HepG2 (cell line): ENCODE data around the gene CAMSAP2. TPM values are rescaled to one million over a fixed set of nuclear protein-coding genes. Genes with fewer than 3 reads are reported as not detected.

Experiments
- GATAD1 ChIP-seq: IDR thresholded peaks from 2 replicates; pipeline ENCODE4 v1.6.1; 2016; ENCODE audit warnings: missing genetic modification reagents, missing compliant biosample characterization
- KAT7 ChIP-seq: IDR thresholded peaks from 2 replicates; pipeline ENCODE4 v1.6.1; 2018; ENCODE audit warnings: borderline replicate concordance, missing compliant biosample characterization
- MXD4 ChIP-seq: IDR thresholded peaks from 2 replicates; pipeline ENCODE4 v1.6.1; 2016; ENCODE audit warnings: mild to moderate bottlenecking, missing biosample characterization, missing genetic modification reagents
- NCOA1 ChIP-seq: sonication (generic); formaldehyde crosslinking; IDR thresholded peaks from 2 replicates; pipeline ENCODE4 v1.9.0; 2021; ENCODE audit warnings: missing genetic modification reagents
- NPAS2 ChIP-seq: sonication (generic); formaldehyde crosslinking; IDR thresholded peaks from 2 replicates; pipeline ENCODE4 v1.8.0; 2022; ENCODE audit warnings: mild to moderate bottlenecking, missing genetic modification reagents, borderline replicate concordance
- PHF21A ChIP-seq: sonication (generic); formaldehyde crosslinking; IDR thresholded peaks from 2 replicates; pipeline ENCODE4 v1.5.0; 2020; ENCODE audit warnings: mild to moderate bottlenecking, missing genetic modification reagents
- RFXAP ChIP-seq: sonication (generic); formaldehyde crosslinking; IDR thresholded peaks from 2 replicates; pipeline ENCODE4 v1.4.0; 2020; ENCODE audit warnings: missing genetic modification reagents, borderline replicate concordance
- SMC3 ChIP-seq: IDR thresholded peaks from 2 replicates; pipeline ENCODE4 v1.6.1; 2011; ENCODE audit warnings: low read length, improper control_type of control experiment
- SPEN ChIP-seq: sonication (generic); formaldehyde crosslinking; IDR thresholded peaks from 2 replicates; pipeline ENCODE4 v1.5.1; 2020; ENCODE audit warnings: low read depth, mild to moderate bottlenecking, missing genetic modification reagents
- ZNF17 ChIP-seq: sonication (generic); formaldehyde crosslinking; IDR thresholded peaks from 2 replicates; pipeline ENCODE4 v1.5.0; 2020; ENCODE audit warnings: mild to moderate bottlenecking, missing genetic modification reagents
- ZNF260 ChIP-seq: sonication (generic); formaldehyde crosslinking; IDR thresholded peaks from 2 replicates; pipeline ENCODE4 v1.4.0; 2020; ENCODE audit warnings: missing genetic modification reagents, low read depth, mild to moderate bottlenecking, borderline replicate concordance
- ZNF574 ChIP-seq: sonication (generic); formaldehyde crosslinking; IDR thresholded peaks from 2 replicates; pipeline ENCODE4 v1.4.0; 2020; ENCODE audit warnings: missing genetic modification reagents
- ZNF619 ChIP-seq: sonication (generic); formaldehyde crosslinking; IDR thresholded peaks from 2 replicates; pipeline ENCODE4 v1.4.0; 2020; ENCODE audit warnings: mild to moderate bottlenecking, missing genetic modification reagents
- ZNF687 ChIP-seq: sonication (generic); formaldehyde crosslinking; IDR thresholded peaks from 2 replicates; pipeline ENCODE4 v1.5.1; 2020; ENCODE audit warnings: mild to moderate bottlenecking, missing genetic modification reagents, moderate library complexity
- ZNF737 ChIP-seq: sonication (generic); formaldehyde crosslinking; IDR thresholded peaks from 2 replicates; pipeline ENCODE4 v1.5.0; 2020; ENCODE audit warnings: missing genetic modification reagents, mild to moderate bottlenecking, borderline replicate concordance
- polyA plus RNA-seq, 8 experiments: library from polyadenylated mRNA; depleted of rRNA in 3 of 8; stranded (reverse) in 7 of 8; unstranded in 1 of 8; fragments of >200 nt; fragmentation: Illumina TruSeq in 4 of 8; extraction: Trizol in 4 of 8; gene quantifications; 2 replicates each; pipeline versions ENCODE4 v1.2.1 to v1.2.3, GENCODE V29; 2011 to 2016; ENCODE audit warnings: low read depth in 4 of 8, missing spikeins in 1 of 8, mixed read lengths in 1 of 8; ENCODE audit not compliant: insufficient read depth in 1 of 8
- total RNA-seq, 5 experiments: library from RNA; depleted of rRNA; stranded (reverse); fragments of >200 nt; fragmentation: Illumina TruSeq; extraction: Trizol; gene quantifications; 2 replicates each; pipeline ENCODE4 v1.2.3, GENCODE V29; 2016; ENCODE audit warnings: low read depth in 1 of 5
- TF ChIP-seq, protein P1 (sequence below): sonication (generic); formaldehyde crosslinking; IDR thresholded peaks from 2 replicates; pipeline ENCODE4 v1.4.0; 2020; ENCODE audit warnings: missing genetic modification reagents
- TF ChIP-seq, protein P2 (sequence below): sonication (generic); formaldehyde crosslinking; IDR thresholded peaks from 2 replicates; pipeline ENCODE4 v1.5.1; 2020; ENCODE audit warnings: mild to moderate bottlenecking, missing genetic modification reagents, moderate library complexity

Gene CAMSAP2
- total and polyA plus RNA-seq, 2 of the 13 experiments (the other 11 are each of a cell fraction or from before 2014, with no cell fraction given), result 3.4 to 8.2 TPM

- TF ChIP-seq, protein P1, sequence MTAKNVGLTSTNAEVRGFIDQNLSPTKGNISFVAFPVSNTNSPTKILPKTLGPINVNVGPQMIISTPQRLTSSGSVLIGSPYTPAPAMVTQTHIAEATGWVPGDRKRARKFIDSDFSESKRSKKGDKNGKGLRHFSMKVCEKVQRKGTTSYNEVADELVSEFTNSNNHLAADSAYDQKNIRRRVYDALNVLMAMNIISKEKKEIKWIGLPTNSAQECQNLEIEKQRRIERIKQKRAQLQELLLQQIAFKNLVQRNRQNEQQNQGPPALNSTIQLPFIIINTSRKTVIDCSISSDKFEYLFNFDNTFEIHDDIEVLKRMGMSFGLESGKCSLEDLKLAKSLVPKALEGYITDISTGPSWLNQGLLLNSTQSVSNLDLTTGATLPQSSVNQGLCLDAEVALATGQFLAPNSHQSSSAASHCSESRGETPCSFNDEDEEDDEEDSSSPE (CRISPR knock-in tag), result peak; percentile 49; the same call in 1 of the 2 replicates
- no peak for TF ChIP-seq ZNF17 (CRISPR knock-in tag)
- 0 out of 2 replicates have a peak, but pooled peaks have one; percentile 4 for TF ChIP-seq SMC3
- TF ChIP-seq ZNF619 (CRISPR knock-in tag), result no peak
- TF ChIP-seq ZNF260 (CRISPR knock-in tag), result no peak
- no peak for TF ChIP-seq ZNF737
- peak; percentile 77; the same call in 1 of the 2 replicates for TF ChIP-seq KAT7 (CRISPR knock-in tag)
- no peak for TF ChIP-seq NCOA1 (CRISPR knock-in tag)
- TF ChIP-seq, protein P2, sequence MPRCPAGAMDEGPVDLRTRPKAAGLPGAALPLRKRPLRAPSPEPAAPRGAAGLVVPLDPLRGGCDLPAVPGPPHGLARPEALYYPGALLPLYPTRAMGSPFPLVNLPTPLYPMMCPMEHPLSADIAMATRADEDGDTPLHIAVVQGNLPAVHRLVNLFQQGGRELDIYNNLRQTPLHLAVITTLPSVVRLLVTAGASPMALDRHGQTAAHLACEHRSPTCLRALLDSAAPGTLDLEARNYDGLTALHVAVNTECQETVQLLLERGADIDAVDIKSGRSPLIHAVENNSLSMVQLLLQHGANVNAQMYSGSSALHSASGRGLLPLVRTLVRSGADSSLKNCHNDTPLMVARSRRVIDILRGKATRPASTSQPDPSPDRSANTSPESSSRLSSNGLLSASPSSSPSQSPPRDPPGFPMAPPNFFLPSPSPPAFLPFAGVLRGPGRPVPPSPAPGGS (CRISPR knock-in tag), result no peak
- TF ChIP-seq ZNF574, result peak; percentile 77
- TF ChIP-seq NPAS2, result no peak
- peak; percentile 30; the same call in 1 of the 2 replicates for TF ChIP-seq SPEN (CRISPR knock-in tag)
- no peak for TF ChIP-seq MXD4 (CRISPR knock-in tag)
- TF ChIP-seq PHF21A (CRISPR knock-in tag), result peak; percentile 94
- peak; percentile 82 for TF ChIP-seq ZNF687 (CRISPR knock-in tag)
- TF ChIP-seq RFXAP, result peak; percentile 69; the same call in 1 of the 2 replicates
- peak; percentile 45; the same call in 1 of the 2 replicates for TF ChIP-seq GATAD1 (CRISPR knock-in tag)
These were observed 158.0 kb downstream of the CAMSAP2 start (continued) for GRCh38 chr1:200896531-200897196.
